Stimulated activated naive CD4-positive, alpha-beta T cell treated with Interleukin-2 at 50 U/mL for 16 hours (primary cell): ENCODE data around the gene CCT2.

Experiments used
- DNase-seq: peaks from one replicate; lab custom pipeline; 2025; lab: John Stamatoyannopoulos, UW

The CCT2 gene

GRCh38 chr12:69585189-69586062 lies at the start of gene CCT2:
Gene CCT2, plus strand, starts transcription at chr12:69585459. Its CDS starts 63 bp downstream, at chr12:69585522.
- peak; percentile 96 for DNase-seq

DNA sequence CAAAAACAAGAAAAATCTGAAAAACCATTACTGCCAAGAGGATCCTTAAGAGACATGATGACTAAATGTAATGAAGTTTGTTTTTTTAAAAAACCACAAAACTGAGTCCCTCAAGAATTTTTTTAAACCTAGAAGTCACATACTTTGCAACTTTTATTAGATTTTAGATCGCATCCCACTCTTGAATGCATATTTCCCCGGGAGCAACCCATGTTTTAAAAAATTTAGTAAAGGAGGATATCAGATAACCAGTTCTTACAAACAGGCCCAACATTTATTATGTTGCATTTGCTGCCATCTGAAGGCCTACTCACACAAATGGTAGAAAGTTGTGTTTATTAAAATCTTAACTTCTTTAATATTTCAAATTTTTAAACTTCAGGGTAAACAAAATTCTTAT lies 44.3 kb upstream of the CCT2 start:
- no peak for DNase-seq

- DNase-seq, result no peak
Observed at GRCh38 chr12:69544087-69544486, 41.2 kb upstream of the CCT2 start.

- no peak for DNase-seq
Observed at GRCh38 chr12:69545081-69545480, 40.2 kb upstream of the CCT2 start.

DNA sequence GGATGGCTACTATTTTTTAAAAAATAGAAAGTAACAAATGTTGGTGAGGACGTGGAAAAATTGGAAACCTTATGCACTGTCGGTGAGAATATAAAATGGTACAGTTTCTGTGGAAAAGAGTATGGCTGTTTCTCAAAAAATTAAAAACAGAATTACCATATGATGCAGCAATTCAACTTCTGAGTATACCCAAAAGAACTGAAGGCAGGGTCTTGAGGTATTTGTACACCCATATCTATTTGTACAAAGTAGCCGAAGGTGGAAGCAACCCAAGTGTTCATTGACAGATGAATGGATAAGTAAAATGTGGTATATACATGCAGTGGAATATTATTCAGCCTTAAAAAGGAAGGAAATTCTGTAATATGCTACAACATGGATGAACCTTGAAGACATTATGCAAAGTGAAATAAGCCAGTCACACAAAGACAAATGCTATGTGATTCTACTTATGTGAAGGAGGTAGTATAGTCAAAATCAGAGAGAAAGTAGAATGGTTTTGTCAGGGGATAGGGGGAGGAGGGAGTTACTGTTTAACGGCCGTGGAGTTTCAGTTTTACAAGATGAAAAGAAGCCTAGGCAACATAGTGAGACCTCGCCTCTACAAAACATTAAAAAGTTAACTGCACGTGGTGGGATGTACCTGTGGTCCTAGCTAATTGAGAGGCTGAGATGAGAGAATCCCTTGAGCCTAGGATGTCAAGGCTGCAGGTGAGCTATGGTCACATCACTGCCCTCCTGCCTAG lies 38.4 kb upstream of the CCT2 start:
- no peak for DNase-seq

- no peak for DNase-seq
Observed at GRCh38 chr12:69548687-69549086, 36.6 kb upstream of the CCT2 start.

DNA sequence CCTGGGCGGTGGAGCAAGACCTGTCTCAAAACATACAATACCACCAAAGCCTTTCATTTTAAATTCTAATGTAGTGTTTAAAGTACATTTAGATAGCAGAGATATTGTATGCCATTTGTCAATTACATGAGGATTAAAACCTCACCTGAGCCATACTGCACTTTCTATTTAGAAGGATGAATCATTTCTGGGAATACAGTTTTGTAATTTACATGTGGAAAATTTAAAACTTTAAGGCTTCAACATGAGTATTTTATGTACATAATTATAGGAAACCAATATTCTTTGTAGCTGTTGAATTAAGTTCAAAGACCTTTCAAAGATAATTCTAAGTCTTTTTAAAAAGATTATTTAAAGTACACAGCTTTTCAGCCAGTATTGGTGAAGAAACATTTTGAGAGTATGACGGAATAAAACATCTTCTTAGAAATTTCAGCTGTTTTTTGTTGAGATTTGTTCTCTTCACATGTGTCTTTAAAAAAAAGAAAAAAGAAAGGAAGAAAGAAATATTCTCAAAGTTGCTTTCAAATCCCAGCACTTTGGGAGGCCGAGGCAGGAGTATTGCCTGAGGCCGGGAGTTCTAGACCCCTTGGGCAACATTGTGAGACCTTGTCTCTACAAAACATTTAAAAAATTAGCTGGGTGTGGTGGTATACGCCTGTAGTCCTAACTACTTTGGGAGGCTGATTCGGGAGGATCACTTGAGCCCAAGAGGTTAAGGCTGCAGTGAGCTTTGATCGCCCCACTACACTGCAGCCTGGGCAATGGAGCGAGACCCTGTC lies 34.5 kb upstream of the CCT2 start:
- DNase-seq, result no peak

DNA sequence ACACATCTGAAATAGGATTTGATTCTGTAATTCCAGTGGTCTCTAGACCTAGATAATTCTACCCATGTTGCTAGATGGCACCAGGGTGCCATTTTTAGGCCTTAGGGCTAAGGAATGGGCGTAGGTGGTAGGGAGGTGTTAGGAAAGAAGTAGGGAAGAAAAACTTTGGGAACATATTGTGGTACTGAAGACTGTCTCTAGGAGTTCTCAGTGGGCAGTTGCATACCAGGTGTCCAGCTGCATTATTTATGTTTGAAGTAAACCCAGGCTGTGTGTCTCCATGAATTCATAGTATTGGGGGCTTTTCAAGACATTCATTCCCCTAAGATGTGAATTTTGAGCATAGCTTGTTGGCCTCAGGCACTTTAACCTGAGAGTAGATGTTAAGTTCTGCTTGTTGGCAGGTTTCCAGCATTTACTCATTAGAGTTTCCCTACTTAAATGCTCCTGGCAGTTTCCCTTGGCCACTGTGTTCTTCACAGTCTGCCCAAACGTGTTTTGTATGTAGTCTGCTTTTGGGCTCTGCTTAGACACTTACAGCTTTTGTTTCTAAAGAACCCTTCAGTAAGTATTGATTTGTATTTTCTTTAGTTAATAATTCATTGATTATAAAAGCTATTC lies 31.5 kb upstream of the CCT2 start:
- DNase-seq, result no peak

DNA sequence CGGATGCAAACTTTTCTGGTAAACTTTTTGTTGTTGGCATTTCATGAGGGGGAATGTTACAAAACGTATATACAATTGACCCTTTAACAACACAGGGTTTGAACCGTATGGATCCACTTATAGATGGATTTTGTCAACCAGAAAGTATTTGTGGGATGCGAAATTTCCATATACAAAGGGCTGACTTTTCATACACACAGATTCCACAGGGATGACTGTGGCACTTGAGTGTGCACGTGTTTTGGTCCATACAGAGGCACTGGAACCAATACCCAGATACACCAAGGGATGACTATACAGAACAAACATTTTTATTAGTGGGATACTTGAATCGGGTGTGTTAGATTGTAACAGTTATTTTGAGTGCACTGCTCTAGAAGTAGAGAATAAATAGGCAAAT lies 29.8 kb upstream of the CCT2 start:
- DNase-seq, result no peak

GRCh38 chr12:69556383-69556782 lies 28.9 kb upstream of the CCT2 start:
- no peak for DNase-seq

DNA sequence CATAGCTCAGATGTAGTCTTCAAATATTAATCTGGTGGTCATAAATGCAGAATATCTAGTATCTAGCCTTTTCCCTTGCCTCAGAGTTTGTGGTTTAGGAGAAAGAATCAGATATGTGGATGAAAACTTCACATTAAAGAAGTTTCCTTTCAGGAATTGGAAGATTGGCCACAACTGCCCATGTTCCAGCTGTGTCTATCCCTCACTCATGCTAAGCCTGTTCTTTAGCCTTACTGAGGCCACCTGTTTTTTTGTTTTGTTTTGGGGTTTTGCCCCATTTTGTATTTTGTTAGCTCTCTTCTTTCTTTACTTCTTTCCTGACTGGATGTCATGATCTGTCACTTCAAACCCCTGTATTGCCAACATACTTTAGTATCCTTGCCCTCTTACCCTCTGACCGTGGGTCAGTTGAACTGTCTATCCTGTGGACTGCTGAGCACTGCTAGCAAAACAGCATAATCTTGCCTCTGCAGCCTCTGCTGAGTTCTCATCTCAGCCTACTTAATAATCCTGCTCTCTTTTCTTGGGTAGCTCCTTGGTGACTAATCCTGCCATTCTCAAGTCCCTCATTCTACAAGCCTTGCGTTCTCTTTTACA lies 22.0 kb upstream of the CCT2 start:
- DNase-seq, result no peak

DNA sequence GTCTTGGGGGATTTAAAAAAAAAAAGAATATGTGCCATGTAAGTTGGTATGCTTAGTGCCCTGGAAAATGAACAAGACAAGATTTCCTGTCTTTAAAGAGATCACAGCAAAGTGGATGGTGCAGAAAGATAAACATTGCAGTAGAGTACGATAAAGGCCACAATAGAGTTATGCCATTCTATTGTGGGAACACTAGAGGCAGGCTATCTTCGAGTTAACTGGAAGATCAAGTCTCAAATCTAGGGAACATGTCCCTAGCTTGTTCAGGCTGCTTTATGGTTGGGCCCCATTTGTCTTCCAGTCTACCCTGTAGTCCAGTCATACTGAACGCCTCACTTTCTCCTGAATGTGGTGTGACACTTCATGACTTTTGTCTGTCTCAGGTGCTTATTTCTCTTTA lies 18.7 kb upstream of the CCT2 start:
- no peak for DNase-seq

DNA sequence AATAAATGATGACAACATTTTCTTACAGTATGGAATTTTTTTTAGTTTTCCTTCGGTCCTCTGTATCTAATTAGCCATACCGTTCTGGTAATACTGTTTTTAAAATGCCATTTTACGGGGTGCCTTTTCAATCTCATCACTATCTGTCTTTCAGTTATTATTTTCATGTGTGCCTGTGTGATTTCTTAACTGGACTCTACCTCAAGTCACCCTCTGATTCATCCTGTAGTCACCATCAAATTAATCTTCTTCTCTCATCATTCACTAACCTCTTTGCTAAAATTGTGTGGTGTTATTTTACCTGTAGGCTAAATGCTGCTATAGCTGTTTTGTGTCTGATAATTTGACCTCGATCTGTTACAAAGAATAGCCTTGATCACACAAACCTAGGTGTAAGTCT lies 16.0 kb upstream of the CCT2 start:
- no peak for DNase-seq

DNA sequence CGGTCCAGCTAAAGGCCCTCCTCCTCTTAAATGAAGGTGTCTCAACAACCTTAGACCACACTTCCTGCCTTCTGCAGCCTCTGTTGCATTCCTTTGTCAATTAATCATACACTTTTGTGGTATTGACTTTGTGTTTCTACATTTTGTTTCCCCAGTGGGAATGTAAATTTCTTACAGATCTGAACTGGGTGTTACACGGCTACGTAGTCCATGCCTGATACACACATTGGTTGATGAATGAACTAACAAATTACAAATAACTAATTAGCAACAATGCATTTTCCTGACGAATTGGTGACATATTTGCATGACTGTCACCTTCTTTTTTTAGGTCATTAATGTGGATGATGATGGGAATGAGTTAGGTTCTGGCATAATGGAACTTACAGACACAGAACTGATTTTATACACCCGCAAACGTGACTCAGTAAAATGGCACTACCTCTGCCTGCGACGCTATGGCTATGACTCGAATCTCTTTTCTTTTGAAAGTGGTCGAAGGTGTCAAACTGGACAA lies 15.2 kb upstream of the CCT2 start:
- DNase-seq, result no peak

DNA sequence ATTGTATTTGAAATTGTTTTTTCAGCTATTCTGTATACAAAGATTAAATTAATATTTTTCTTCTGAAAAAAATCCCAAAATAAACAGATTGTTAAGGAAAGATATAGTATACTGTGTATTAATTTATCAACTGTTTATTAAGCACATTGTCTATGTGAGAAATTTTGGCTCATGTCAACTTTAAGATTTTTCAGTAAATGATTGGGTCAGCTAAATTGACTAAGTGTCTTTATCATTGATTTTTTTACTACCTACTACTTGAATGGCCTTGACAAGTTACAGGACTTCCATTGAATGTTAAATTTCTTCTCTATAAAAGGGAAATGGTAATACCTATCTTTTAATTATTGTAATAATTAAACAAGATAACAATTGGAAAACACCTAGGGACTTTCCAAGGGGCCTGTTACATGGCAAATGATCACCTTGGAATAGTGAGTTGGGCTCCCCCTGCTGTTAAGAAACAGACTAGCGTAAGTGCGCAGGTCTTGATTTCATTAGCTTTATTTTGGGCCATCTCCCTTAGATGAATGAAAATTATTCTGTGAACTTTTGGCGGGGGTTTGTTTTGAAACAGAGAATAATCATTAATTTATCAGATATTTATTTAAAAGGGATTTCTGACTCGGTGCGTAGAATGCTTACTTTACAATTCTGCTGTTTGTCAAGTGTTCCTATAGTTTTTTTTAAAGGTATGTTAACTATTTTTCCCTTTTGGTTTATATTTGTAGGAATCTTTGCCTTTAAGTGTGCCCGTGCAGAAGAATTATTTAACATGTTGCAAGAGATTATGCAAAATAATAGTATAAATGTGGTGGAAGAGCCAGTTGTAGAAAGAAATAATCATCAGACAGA lies 14.5 kb upstream of the CCT2 start:
- DNase-seq, result peak; percentile 36

DNA sequence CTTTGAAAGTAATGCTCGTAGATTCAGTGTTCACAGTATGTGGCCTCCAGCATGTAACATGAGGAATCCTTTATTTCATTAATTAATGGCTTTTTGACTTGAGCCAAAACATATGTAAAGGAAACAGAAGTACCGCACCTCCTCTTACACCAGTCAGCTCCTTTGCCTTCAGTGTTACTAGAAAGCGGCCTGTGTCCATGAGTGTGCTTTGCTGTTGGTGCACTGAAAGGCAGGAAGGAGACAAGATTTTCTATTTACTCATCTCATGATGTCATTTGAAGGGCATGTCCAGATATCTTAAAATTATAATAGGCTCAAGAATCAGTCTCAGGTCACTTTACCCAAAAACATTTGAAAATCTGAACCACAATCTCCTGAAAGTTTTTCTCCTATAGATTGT lies 9.9 kb upstream of the CCT2 start:
- DNase-seq, result no peak

DNA sequence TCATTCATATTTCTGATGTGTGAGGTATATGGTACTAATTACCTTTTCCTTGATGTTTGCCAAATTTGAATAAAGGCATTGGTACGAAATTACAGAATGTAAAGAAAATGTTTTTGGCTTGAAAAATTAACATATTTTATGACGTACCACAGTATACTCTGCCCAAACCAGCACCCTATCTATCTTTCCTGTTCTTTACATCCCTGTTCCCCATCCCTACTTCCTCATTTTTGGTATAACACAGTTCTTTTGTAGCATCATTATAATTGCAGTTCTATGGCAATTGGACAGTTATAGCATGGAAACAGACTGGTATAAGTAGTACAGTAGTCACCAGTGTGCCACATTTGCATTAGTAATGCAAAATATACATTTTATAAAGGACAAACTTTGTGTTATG lies 7.0 kb upstream of the CCT2 start:
- DNase-seq, result no peak

DNA sequence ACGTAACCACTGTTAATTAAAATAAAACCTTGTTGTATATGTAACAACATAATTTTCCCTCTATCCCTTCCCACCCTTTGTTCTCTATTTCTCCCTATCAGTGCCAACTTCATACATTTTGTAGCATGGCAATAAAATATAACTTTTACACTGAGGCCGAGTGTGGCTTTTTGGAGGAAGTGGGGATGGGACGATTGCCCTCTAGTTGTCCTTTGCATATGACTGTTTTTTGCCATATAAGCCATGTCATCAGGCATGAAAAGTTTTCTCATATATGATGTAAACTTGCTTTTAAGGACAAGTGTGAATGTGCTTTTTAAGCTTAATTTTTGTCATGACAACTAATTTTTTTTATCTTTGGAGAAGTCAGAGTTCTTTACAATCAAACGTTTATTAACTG lies 6.2 kb upstream of the CCT2 start:
- DNase-seq, result no peak

DNA sequence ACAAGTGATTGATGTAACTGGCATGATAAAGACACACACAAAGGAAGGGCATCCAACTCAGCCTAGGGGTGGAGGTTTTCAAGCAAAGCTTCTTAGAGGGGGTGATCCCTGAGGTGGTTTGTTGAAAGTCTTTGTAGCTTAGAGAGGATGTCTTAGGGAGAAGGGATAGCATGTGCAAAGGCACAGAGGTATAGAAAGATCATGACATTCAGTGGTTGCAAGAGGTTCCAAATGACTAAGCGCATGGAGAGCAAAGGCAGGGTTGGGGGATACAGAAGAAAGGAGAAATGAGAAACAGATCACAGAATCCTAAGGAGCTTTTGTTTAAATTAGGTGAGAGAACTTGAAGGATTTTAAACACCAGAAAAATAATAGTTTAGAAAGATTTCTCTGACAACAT lies 5.2 kb upstream of the CCT2 start:
- DNase-seq, result no peak

DNA sequence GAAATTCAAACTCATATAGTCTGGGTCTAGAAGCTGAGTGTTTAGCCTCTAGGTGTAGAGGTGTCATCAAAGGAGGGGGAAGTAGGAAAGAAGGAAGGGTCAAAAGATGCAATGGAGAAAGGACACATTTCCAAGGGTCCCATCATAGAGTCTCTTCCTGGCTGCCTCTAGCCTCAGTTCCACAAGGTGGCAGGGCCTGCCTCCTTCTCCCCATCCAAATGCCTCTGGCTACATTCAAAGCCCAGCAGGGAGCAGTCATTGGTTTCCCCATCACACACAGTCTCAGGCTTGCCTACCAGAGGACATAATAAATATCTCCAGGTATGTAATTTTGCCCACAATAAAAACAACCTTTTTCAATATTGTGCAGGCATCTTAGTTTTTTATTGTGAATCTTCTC lies 2.1 kb upstream of the CCT2 start:
- DNase-seq, result no peak

DNA sequence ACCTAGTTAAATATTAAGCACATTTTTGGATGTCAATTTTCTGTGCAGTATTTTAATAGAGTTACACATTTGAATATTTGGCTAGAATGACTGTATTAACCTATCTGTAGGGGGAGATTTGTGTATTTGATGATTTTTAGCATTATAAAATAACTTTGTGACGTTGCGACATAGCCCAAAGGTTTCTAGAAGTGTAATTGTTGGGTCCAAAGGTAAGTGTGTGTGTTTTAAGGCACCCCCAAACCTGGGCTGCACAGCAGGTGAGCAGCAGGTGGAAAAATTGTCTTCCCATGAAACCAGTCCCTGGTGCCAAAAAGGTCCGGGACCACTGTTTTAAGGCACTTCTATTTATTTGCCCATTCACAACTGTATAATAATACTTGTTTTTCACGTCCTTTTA lies 3.3 kb downstream of the CCT2 start:
- DNase-seq, result no peak
